Adipocyte (in vitro differentiated cells): Measurements from ENCODE around the gene MED12L.

Experiments
- DNase-seq: peaks from one replicate; pipeline ENCODE4 v3.0.0-alpha.2; 2015; ENCODE audit warnings: low read depth
- H3K27me3 ChIP-seq: replicated peaks from 2 replicates; pipeline ENCODE4 v1.7.0; 2013; ENCODE audit warnings: mild to moderate bottlenecking, low read length, moderate library complexity; ENCODE audit not compliant: control insufficient read depth, insufficient read depth
- H3K36me3 ChIP-seq: 2 replicates; pipeline ENCODE4 v1.7.0; 2013; ENCODE audit warnings: low read length, mild to moderate bottlenecking, moderate library complexity; ENCODE audit not compliant: control insufficient read depth, insufficient read depth, severe bottlenecking
- H3K4me1 ChIP-seq: 2 replicates; pipeline ENCODE4 v1.7.0; 2013; ENCODE audit warnings: mild to moderate bottlenecking, low read length, moderate library complexity; ENCODE audit not compliant: control insufficient read depth, insufficient read depth
- H3K4me3 ChIP-seq: 2 replicates; pipeline ENCODE4 v1.7.0; 2013; ENCODE audit warnings: mild to moderate bottlenecking, low read length, moderate library complexity
- H3K9ac ChIP-seq: 2 replicates; pipeline ENCODE4 v1.7.0; 2013; ENCODE audit warnings: mild to moderate bottlenecking, low read length, moderate library complexity
- H3K9me3 ChIP-seq: 2 replicates; pipeline ENCODE4 v1.7.0; 2013; ENCODE audit warnings: mild to moderate bottlenecking, low read length, moderate library complexity; ENCODE audit not compliant: control insufficient read depth

The MED12L gene

DNA sequence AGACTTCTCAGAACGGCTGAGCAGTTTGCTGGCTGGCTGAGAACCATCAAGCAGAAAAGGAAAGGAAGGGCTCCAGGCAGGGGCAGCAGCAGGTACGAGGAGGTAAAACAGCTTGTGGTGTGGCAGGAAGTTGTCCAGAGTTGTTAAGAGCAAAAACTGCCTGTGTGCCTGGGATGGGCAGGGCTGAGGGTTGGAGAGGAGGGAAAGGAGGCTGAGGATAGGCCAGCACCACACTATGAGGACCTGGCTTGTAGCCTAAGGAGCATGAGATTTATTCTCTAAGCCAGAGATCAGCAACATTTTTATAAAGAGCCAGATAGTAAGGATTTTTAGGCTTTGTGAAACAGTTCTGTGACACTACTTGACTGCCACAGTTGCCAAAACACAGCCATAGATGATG, 367.4 kb downstream of the MED12L start:
- Histone ChIP-seq H3K36me3 (no peaks in the 10 kb centered on the region), H3K4me1 (no peaks in the 10 kb centered on the region), H3K27me3 (peaks cover 8% of the 10 kb centered on the region), H3K9ac (no peak overlapping the region), H3K4me3 (no peak overlapping the region), H3K9me3 (peaks cover 8% of the 10 kb centered on the region)
- no peak for DNase-seq

DNA sequence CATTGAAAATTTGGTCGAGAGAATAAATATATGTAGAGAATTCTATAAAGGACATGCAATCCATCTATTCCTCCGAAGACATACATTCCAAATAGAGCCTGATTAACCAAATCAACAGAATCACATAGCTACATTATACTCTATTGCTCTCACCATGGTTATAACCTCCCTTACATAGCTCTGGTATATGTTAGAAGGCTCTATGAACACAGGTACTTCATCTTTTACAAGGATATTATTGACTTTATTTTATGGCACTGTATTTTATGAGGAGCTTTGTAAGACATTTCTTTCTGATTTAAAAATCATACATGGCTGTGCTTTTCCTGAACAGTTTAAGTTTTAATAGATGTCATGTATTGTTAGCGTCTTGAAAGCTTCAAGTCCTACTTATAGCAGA, 370.6 kb downstream of the MED12L start:
- Histone ChIP-seq H3K4me1 (peaks cover 2% of the 10 kb centered on the region), H3K36me3 (no peaks in the 10 kb centered on the region), H3K9ac (no peak overlapping the region), H3K27me3 (peaks cover 16% of the 10 kb centered on the region), H3K4me3 (no peak overlapping the region), H3K9me3 (no peaks in the 10 kb centered on the region)
- no peak for DNase-seq

DNA sequence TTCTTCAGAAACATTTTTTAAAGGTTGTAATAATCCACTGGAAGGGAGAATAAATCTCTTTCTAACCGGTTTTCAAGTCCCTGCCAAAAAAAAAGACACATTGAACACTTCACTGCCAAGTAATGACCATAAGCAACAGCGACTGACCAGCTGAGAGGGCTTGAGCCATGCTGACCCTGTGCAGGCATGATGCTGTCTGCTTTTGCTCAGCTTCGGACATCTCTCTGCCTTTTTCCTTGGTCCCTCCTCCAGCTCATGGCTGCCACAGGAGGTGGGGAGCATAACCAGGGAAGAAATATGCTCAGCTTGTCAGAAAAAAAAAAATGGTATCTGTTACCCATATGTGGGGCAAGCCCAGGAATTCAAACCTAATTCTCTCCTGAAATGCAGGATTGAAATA, 373.9 kb downstream of the MED12L start:
- H3K9ac ChIP-seq: no peak overlapping the region
- no peak overlapping the region for H3K4me3 ChIP-seq
- H3K4me1 ChIP-seq: peaks cover 4% of the 10 kb centered on the region
- H3K27me3 ChIP-seq: peaks cover 34% of the 10 kb centered on the region
- no peaks in the 10 kb centered on the region for H3K9me3 ChIP-seq
- no peaks in the 10 kb centered on the region for H3K36me3 ChIP-seq
- DNase-seq: no peak

DNA sequence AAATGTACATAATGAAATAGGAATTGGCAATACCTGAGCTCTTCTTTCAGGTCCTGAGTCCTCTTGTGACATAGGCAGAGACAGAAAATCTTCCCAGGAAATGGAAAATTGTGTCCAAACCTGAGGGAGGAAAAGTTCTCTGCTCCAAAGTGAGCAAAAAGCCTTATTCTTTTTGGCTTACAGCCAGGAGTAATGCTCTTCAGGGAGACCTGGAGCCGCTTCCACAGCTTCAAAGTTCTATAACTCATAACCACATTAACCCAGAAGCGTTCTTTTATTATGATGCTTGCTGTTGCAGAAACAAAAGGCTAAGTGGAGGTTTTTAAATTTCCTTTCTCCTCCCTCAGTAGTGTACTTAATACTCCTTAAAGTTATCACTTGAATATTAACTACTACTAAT, 374.8 kb downstream of the MED12L start:
- Histone ChIP-seq H3K4me1 (peaks cover 4% of the 10 kb centered on the region), H3K9me3 (no peaks in the 10 kb centered on the region)
- peak; percentile 8 for DNase-seq

DNA sequence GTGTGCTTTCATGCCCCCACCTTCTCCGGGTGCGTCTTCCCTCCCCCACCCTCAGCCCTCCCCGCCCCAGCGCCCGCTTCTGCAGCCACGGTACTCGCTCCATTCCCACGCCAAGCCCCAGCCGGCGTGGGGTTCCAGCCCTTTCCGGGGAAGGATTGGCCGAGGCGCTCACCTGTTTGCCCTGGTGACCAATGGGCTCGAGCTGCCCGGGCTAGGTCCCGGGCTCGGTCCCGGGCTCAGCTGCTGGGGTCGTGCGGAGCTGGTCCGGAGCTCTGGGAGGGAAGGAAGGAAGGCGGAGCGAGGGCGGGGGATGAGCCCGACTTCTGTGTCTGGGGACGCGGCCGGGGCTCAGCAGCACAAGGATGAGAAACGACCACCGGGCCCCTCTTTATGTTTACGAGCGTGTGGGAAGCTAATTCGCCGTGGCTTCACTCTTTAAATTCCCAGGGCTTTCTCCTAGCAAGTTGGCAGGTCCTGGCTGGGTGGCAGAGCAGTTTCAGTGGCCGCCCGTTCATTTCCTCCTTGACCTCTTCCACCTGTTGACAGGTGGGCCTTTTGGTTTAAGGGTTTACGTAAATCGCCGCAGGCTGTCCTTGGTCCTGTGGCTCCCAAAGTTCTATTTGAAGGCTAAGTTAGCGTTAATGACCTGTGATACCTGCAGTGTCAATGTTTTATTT, 375.4 kb downstream of the MED12L start, which contains the start of gene IGSF10:
Gene IGSF10, minus strand, starts transcription at position 288 of the 677 bp plus-strand sequence. CDS start 2,352 bp downstream, outside the sequence.
- Histone ChIP-seq H3K4me1 (peaks cover 4% of the 10 kb centered on the region), H3K27me3 (peaks cover 39% of the 10 kb centered on the region)
- peak; percentile 38 for DNase-seq

More for the DNA sequence above, 374.8 kb downstream of the MED12L start:
- Histone ChIP-seq H3K4me3 (peak overlapping the region; percentile 79), H3K27me3 (peaks cover 37% of the 10 kb centered on the region), H3K9ac (no peak overlapping the region), H3K36me3 (no peaks in the 10 kb centered on the region)

DNA sequence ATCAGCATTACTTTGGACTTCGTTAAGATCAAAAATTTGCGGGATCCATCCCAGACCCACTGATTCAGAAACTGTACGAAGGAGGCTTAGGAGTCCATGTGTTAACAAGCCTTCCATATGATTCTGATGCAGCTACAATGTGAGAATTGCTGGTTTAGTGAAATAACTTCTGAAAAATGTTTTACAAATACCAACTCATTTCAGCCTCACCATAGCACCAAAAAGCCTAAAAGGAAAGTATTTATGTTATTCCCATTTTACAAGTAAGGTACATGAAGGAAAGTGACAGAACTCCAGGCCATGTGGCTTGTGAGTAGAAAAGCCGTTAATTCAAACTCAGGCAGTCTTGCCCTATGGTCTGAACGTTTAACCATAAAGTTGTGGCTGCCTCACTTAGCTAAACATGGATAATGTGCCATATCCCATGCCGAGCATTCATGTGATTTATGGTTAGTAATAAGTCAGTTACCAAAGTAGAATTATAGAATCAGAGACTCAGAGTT, 376.9 kb downstream of the MED12L start:
- no peak for DNase-seq
- Histone ChIP-seq H3K36me3 (no peaks in the 10 kb centered on the region), H3K27me3 (peaks cover 39% of the 10 kb centered on the region), H3K4me3 (no peak overlapping the region), H3K9ac (no peak overlapping the region), H3K4me1 (peaks cover 4% of the 10 kb centered on the region), H3K9me3 (no peaks in the 10 kb centered on the region)

More for the DNA sequence above, 375.4 kb downstream of the MED12L start, which contains the start of gene IGSF10:
- Histone ChIP-seq H3K4me3 (peak within 1 kb of the TSS; percentile 79), H3K9ac (peak within 1 kb of the TSS; percentile 43), H3K36me3 (no peaks in the 10 kb centered on the region), H3K9me3 (no peaks in the 10 kb centered on the region)

DNA sequence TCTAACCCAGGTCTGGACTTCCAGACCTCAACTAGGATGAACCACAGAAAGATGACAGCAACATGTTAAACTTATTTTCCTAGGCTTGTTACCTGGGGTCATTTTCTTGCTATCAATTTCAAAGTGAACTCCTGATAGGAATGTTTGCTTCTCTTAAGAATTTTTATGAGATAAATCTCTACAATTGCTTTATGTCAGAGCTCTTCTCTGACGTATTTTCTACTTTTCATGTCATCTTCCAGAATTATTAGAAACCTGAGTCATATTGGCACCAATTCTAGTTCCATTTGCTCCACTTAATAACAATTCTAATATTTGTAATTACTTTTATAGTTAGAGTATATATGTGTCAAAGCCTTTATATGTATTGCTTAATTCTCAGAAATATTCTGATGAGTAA, 377.5 kb downstream of the MED12L start:
- Histone ChIP-seq H3K9ac (no peak overlapping the region), H3K9me3 (no peaks in the 10 kb centered on the region), H3K4me3 (no peak overlapping the region), H3K27me3 (peaks cover 39% of the 10 kb centered on the region), H3K36me3 (no peaks in the 10 kb centered on the region), H3K4me1 (peaks cover 4% of the 10 kb centered on the region)
- no peak for DNase-seq

DNA sequence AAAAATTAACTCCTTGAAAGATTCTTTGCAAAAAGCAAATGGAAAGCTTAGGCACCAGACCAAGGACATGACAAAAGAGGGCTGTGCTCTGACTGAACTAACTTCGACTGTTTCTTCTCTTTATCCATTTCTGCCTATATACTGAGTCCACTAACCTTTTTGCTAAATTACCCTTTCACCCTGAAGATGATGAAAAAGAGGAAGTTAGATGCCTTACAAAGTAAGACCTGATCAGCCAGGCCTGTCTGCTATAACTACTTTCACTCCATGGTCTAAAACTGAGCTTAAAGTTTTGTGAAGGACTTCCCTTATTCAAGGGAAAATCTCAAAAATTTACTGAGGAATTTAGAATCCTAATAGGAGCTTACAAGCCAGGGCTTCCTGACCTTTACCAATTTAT, 381.6 kb downstream of the MED12L start:
- DNase-seq: no peak
- no peak overlapping the region for H3K4me3 ChIP-seq
- H3K4me1 ChIP-seq: no peaks in the 10 kb centered on the region

DNA sequence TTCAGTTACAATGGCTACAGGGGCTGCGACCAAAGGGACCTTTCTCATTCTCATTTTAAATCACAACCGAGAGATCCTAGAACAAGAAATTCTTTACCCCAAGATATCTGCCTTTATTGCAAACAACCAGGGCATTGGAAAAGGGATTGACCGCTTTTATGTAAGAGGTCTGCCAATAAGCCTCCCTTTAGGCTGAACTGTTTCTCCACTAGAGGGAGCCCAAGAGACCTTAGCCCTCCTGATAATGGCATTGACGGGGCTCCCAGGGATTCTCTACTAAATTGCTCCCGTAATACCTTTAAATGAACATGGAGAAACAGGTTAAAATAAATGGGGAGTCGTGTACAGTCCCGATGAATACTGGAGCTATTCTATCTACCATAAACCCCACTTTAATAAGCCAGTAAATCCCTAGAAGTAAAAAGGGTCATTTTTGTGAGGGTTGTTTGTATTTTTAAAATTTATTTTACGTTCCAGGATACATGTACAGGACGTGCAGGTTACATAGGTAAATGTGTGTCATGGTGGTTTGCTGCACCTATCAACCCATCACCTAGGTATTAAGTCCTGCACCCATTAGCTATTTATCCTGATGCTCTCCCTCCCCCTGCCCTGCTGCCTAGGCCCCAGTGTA, 382.9 kb downstream of the MED12L start:
- Histone ChIP-seq H3K36me3 (no peaks in the 10 kb centered on the region), H3K4me1 (no peaks in the 10 kb centered on the region), H3K9me3 (no peaks in the 10 kb centered on the region), H3K4me3 (no peak overlapping the region), H3K27me3 (peaks cover 5% of the 10 kb centered on the region), H3K9ac (no peak overlapping the region)
- peak; percentile 83 for DNase-seq

More for the DNA sequence above, 381.6 kb downstream of the MED12L start:
- Histone ChIP-seq H3K27me3 (peaks cover 13% of the 10 kb centered on the region), H3K36me3 (no peaks in the 10 kb centered on the region), H3K9me3 (no peaks in the 10 kb centered on the region), H3K9ac (no peak overlapping the region)

DNA sequence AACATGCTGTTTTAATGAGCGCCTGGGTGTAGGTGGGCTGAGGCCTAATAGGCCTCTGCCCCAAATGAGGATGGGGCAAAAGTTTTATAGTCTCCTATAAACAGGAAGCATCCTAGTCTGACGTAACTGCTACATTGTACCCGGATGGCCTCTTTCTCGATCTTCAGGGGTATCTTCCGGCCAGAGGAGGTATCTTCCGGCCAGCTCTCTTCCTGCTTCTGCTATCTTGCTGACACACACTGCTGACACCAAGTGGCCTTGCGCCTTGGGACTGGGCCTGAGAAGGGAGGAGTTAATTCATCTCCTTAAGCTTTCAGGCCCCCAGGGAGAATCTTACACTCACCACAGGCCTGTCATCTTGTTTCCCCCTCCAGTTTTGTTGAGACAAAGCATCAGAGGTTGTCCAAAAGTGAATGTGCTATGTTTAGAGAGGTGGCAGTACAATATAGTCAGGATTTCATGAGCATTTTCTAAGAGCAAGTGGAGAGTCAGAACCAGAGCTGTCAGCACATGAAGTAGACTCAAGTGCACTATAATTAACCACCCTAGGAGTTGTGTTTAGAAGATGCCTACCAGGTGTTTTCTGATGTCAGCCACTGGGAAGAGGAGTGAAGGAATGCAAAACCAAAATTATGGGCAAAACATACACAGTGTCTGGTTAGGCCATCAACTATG, 391.0 kb downstream of the MED12L start:
- peaks cover under 1% of the 10 kb centered on the region for H3K9me3 ChIP-seq
- DNase-seq: no peak
- H3K9ac ChIP-seq: no peak overlapping the region
- H3K4me3 ChIP-seq: no peak overlapping the region
- no peaks in the 10 kb centered on the region for H3K36me3 ChIP-seq
- H3K27me3 ChIP-seq: no peaks in the 10 kb centered on the region
- H3K4me1 ChIP-seq: peaks cover 17% of the 10 kb centered on the region
